Epithelial cell of esophagus (primary cell): ENCODE data around the gene LCN6.
A peak's percentile ranks its signal among the peaks of the same experiment; 100 is the strongest.
"Not testable (repeated sequence)": the region's sequence is repeated elsewhere in the genome, so short reads cannot be mapped to it uniquely, and the experiment has no call there.

Experiments used
- DNase-seq: peaks from one replicate; pipeline ENCODE4 v3.0.0; 2010; ENCODE audit warnings: low read depth
- H3K4me3 ChIP-seq: 2 replicates; pipeline ENCODE4 v1.5.1; 2011; ENCODE audit warnings: mild to moderate bottlenecking, low read length, control low read depth
- CTCF ChIP-seq: IDR thresholded peaks from 2 replicates; pipeline ENCODE4 v1.5.1; 2011; ENCODE audit warnings: low read depth, mild to moderate bottlenecking, low read length, control low read depth, inconsistent platforms; ENCODE audit not compliant: insufficient read depth; ENCODE audit errors: missing control alignments

The LCN6 gene

GRCh38 chr9:136748201-136748600, at the start of gene LCN6:
Gene LCN6 (minus strand): TSS chr9:136748525. CDS start chr9:136748483, 42 bp downstream.
- no peak for TF ChIP-seq CTCF
- H3K4me3 ChIP-seq: no peak within 1 kb of the TSS
- DNase-seq: no peak

- DNase-seq, H3K4me3 ChIP-seq: not testable (repeated sequence)
Measured at GRCh38 chr9:136796775-136797347, 48.5 kb upstream of the LCN6 start.

- TF ChIP-seq CTCF: no peak
- no peak within 1 kb of the TSS for H3K4me3 ChIP-seq
- DNase-seq: no peak
Measured at GRCh38 chr9:136796238-136796774, 48.0 kb upstream of the LCN6 start, which contains the start of gene CCDC183. Gene CCDC183 (plus strand): TSS chr9:136796338. CDS start chr9:136796398, 60 bp downstream.

GRCh38 chr9:136795000-136795348, 46.6 kb upstream of the LCN6 start:
- DNase-seq: no peak
- H3K4me3 ChIP-seq: no peak overlapping the region
- TF ChIP-seq CTCF: no peak

- TF ChIP-seq CTCF: no peak
Measured at GRCh38 chr9:136794281-136794999, 46.1 kb upstream of the LCN6 start.

GRCh38 chr9:136793086-136793946, 45.0 kb upstream of the LCN6 start:
- DNase-seq: peak; percentile 33
- no peak overlapping the region for H3K4me3 ChIP-seq
- no peak for TF ChIP-seq CTCF

More at GRCh38 chr9:136794281-136794999, 46.1 kb upstream of the LCN6 start:
- no peak overlapping the region for H3K4me3 ChIP-seq
- no peak for DNase-seq
